Fibroblast of mammary gland (primary cell): ENCODE measurements around the gene KHDRBS1.
"Not testable (repeated sequence)": the region's sequence is repeated elsewhere in the genome, so short reads cannot be mapped to it uniquely, and the experiment has no call there.

Experiments used
- DNase-seq: peaks from one replicate; pipeline ENCODE4 v3.0.0-alpha.2; 2010; ENCODE audit warnings: low read depth
- H3K4me3 ChIP-seq: 2 replicates; pipeline ENCODE4 v1.5.1; 2011; ENCODE audit warnings: low read depth, mild to moderate bottlenecking, low read length, moderate library complexity; ENCODE audit not compliant: control insufficient read depth
- CTCF ChIP-seq: conservative IDR thresholded peaks from 2 replicates; pipeline ENCODE4 v1.5.1; 2011; ENCODE audit warnings: low read depth, low read length, inconsistent platforms; ENCODE audit not compliant: control insufficient read depth, insufficient read depth

KHDRBS1 gene

DNA sequence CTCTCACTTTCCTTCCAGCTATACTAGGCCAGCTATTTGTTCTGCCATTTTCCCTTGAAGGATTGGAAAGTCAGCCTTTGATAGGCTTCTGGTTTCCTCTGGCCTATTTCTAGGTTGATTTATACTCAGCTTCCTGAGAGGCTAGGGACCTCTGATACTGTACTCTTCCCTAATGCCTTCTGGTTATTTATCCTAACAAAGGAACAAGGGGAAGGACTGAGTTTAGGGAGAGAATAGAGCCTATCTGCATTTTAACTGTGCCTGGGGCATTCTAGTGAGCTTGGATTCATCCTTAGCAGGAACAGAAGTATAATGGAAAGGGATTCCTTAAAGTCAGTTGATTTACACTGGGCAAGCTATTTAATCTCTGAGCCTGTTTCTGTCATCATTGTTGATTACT lies 47.2 kb downstream of the KHDRBS1 start:
- no peak overlapping the region for H3K4me3 ChIP-seq
- DNase-seq: no peak
- TF ChIP-seq CTCF: no peak

GRCh38 chr1:32062867-32063230 lies 49.2 kb downstream of the KHDRBS1 start:
- H3K4me3 ChIP-seq: no peak overlapping the region
- no peak for TF ChIP-seq CTCF
- no peak for DNase-seq

- peak; percentile 67 for DNase-seq
- no peak overlapping the region for H3K4me3 ChIP-seq
- peak; percentile 54 for TF ChIP-seq CTCF
Measured at GRCh38 chr1:32063261-32063681, 49.6 kb downstream of the KHDRBS1 start.

DNA sequence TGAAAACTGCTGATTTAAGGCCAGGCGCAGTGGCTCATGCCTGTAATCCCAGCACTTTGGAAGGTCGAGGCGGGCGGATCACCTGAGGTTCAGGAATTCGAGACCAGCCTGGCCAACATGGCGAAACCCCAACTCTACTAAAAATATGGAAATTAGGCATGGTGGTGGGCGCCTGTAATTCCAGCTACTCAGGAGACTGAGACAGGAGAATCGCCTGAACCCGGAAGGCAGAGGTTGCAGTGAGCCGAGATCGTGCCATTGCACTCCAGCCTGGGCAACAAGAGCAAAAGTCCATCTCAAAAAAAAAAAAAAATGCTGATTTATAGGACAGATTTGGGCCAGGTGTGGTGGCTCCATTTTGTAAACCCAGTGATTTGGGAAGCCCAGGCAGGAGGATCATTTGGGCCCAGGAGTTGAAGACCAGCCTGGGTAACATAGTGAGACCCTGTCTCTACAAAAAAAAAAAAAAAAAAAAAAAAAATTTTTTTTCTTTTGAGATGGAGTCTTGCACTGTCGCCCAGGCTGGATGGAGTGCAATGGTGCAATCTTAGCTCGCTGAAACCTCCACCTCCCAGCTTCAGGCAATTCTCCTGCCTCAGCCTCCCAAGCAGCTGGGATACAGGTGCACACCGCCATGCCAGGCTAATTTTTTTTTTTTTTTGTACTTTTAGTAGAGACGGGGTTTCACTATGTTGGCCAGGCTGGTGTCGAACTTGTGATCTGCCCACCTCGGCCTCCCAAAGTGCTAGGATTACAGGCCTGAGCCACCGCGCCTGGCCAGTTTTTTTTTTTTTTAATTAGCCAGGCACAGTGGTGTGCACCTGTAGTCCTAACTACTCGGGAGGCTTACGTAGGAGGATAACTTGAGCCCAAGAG lies 52.2 kb downstream of the KHDRBS1 start:
- not testable (repeated sequence) for H3K4me3 ChIP-seq, DNase-seq

DNA sequence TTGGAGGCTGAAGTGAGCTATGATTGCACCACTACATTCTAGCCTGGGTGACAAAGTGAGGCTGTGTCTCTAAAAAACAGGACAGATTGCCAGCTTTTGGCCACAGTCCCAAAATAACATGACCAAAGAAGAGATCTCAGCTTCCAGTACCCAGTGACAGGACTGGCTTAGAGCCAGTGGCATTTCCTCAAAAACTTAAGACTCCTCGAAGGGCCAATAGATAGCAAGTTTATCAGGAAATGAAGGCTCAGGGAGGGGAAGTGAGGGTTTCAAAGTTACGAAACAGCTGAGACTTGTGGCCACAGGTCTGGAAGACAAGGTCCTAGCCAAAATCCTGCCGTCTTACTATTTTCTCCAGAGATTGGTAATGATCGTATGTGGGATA lies 52.8 kb downstream of the KHDRBS1 start:
- H3K4me3 ChIP-seq: no peak overlapping the region
- peak; percentile 82 for DNase-seq
- no peak for TF ChIP-seq CTCF

- DNase-seq: peak; percentile 66
- TF ChIP-seq CTCF: no peak
- H3K4me3 ChIP-seq: no peak overlapping the region
Measured at GRCh38 chr1:32068957-32069588, 55.4 kb downstream of the KHDRBS1 start.
